AG04449 (cell line): Measurements from ENCODE around the gene PCDHGB4.
"Not testable (repeated sequence)": the region's sequence is repeated elsewhere in the genome, so short reads cannot be mapped to it uniquely, and the experiment has no call there.

Experiments
- CTCF ChIA-PET: fragments of 350-600 bp; formaldehyde crosslinking; extraction: SDS; loops from one replicate; lab custom pipeline; 2021; ENCODE audit warnings: antibody characterized with exemption; lab: Yijun Ruan, JAX
- POLR2A ChIA-PET: fragments of 400-600, 350-600 bp; formaldehyde crosslinking; extraction: SDS; loops from one replicate; lab custom pipeline; 2020; ENCODE audit warnings: antibody characterized with exemption, inconsistent platforms; lab: Yijun Ruan, JAX
- DNase-seq: peaks from one replicate; pipeline ENCODE4 v3.0.0-alpha.2; 2010; ENCODE audit warnings: low read depth, low spot score
- H3K4me3 ChIP-seq: 2 replicates; pipeline ENCODE4 v1.5.1; 2011; ENCODE audit warnings: low read depth, mild to moderate bottlenecking, control low read depth, low read length
- CTCF ChIP-seq: IDR thresholded peaks from one replicate; pipeline ENCODE4 v1.5.1; 2011; ENCODE audit warnings: mild to moderate bottlenecking, moderate library complexity, low read length, control low read depth, inconsistent platforms; ENCODE audit not compliant: insufficient read depth; ENCODE audit errors: missing control alignments

The PCDHGB4 gene

GRCh38 chr5:141427783-141428426 is 40.4 kb downstream of the PCDHGB4 start:
- no peak for DNase-seq
- TF ChIP-seq CTCF = no peak
- H3K4me3 ChIP-seq = no peak overlapping the region
- POLR2A ChIA-PET = no interaction called here
- CTCF ChIA-PET = interaction anchor here (0.9 to 9.2 kb wide), 8 partner anchors 11 to 136 kb away, joined by 3 to 196 read pairs (median 7); partner anchors contain the start of genes PCDHGA10, PCDHGA11, PCDHGA7 and PCDHGB7

- H3K4me3 ChIP-seq = peak within 1 kb of the TSS; percentile 49
- peak; percentile 52 for DNase-seq
- CTCF ChIA-PET = interaction anchor here (0.6 to 9.2 kb wide), 45 partner anchors 9 to 160 kb away, joined by 3 to 196 read pairs (median 5); partner anchors contain the start of genes PCDHGA10, PCDHGA11, PCDHGA2 and PCDHGA5
- peak; percentile 38 for TF ChIP-seq CTCF
- POLR2A ChIA-PET = interaction anchor here (1.2 to 1.6 kb wide), 5 partner anchors 45 to 127 kb away, joined by 3 to 11 read pairs (median 4); partner anchors contain the start of gene PCDHGC3
Observed at GRCh38 chr5:141430332-141431113, 43.0 kb downstream of the PCDHGB4 start, which contains the start of gene PCDHGA12. Gene PCDHGA12 (plus strand): TSS chr5:141430507. CDS start chr5:141430760, 253 bp downstream.

GRCh38 chr5:141431286-141431685 is 43.8 kb downstream of the PCDHGB4 start:
- POLR2A ChIA-PET = interaction anchor here (1.6 kb wide), 1 partner anchor 126 kb away, joined by 11 read pairs; no protein-coding TSS in a partner anchor
- no peak for TF ChIP-seq CTCF
- peak overlapping the region; percentile 38 for H3K4me3 ChIP-seq
- no peak for DNase-seq
- CTCF ChIA-PET = interaction anchor here (1.2 to 9.2 kb wide), 25 partner anchors 8 to 137 kb away, joined by 3 to 196 read pairs (median 7); partner anchors contain the start of genes PCDHGA10, PCDHGA11, PCDHGA2 and PCDHGB3

- POLR2A ChIA-PET, H3K4me3 ChIP-seq, DNase-seq: not testable (repeated sequence)
- CTCF ChIA-PET = interaction anchor here (1.1 to 9.2 kb wide), 7 partner anchors 11 to 126 kb away, joined by 3 to 196 read pairs (median 24); partner anchors contain the start of genes PCDHGA10, PCDHGA11, PCDHGB3 and PCDHGB7
Observed at GRCh38 chr5:141432308-141432707, 44.8 kb downstream of the PCDHGB4 start.

- POLR2A ChIA-PET = interaction anchor here (0.7 kb wide), 1 partner anchor 83 kb away, joined by 3 read pairs; no protein-coding TSS in a partner anchor
- DNase-seq, H3K4me3 ChIP-seq: not testable (repeated sequence)
- CTCF ChIA-PET = interaction anchor here (1.1 to 9.2 kb wide), 5 partner anchors 11 to 126 kb away, joined by 3 to 196 read pairs (median 82); partner anchors contain the start of genes PCDHGA10, PCDHGA11 and PCDHGB7
Observed at GRCh38 chr5:141432726-141433125, 45.2 kb downstream of the PCDHGB4 start.

GRCh38 chr5:141434006-141434405 is 46.5 kb downstream of the PCDHGB4 start:
- no peak for DNase-seq
- CTCF ChIA-PET = interaction anchor here (0.9 to 9.2 kb wide), 7 partner anchors 12 to 130 kb away, joined by 3 to 196 read pairs (median 4); partner anchors contain the start of genes PCDHGA10, PCDHGA11 and PCDHGB7
- no peak overlapping the region for H3K4me3 ChIP-seq
- no peak for TF ChIP-seq CTCF
- POLR2A ChIA-PET = no interaction called here
